Stomach (tissue), 9 donors: ENCODE measurements around the gene TSTD2. TPM values are rescaled to one million over a fixed set of nuclear protein-coding genes. Genes with fewer than 3 reads are reported as not detected.

Experiments
- DNase-seq, 2 donors: peaks; one replicate each; pipeline versions ENCODE4 v3.0.0 to v3.0.0-alpha.2; 2013 to 2019
- H3K27ac ChIP-seq, 5 donors: fragments of 200-600 bp in 4 of 5; sonication (generic) in 4 of 5; one replicate each; pipeline ENCODE4 v1.5.1; 2013 to 2019; ENCODE audit warnings: mild to moderate bottlenecking in 1 of 5, moderate library complexity in 1 of 5
- H3K27me3 ChIP-seq, 3 donors: fragments of 200-600 bp; sonication (generic); one replicate each; pipeline ENCODE4 v1.5.1; 2017 to 2019; ENCODE audit warnings: mixed run types in 1 of 3
- H3K36me3 ChIP-seq, 4 donors: fragments of 200-600 bp; sonication (generic); 1 replicate in 3 of 4; 2 replicates in 1 of 4; pipeline ENCODE4 v1.5.1; 2016 to 2019
- H3K4me1 ChIP-seq, 4 donors: fragments of 200-600 bp; sonication (generic); one replicate each; pipeline ENCODE4 v1.5.1; 2016 to 2019
- H3K4me3 ChIP-seq, 4 donors: fragments of 200-600 bp; sonication (generic) in 3 of 4; one replicate each; pipeline ENCODE4 v1.5.1; 2016 to 2019; ENCODE audit warnings: mild to moderate bottlenecking in 1 of 4
- H3K9me3 ChIP-seq, 4 donors: fragments of 200-600 bp; sonication (generic); one replicate each; pipeline ENCODE4 v1.5.1; 2016 to 2019
- EP300 ChIP-seq: sonication (generic); formaldehyde crosslinking; IDR thresholded peaks from one replicate; pipeline ENCODE4 v1.6.1; 2017; ENCODE audit warnings: antibody characterized with exemption
- POLR2A ChIP-seq, 4 donors: fragments of 450-650 bp; IDR thresholded peaks; one replicate each; pipeline ENCODE4 v1.6.1; 2016; ENCODE audit warnings: antibody characterized with exemption in 4 of 4, control low read depth in 2 of 4, mild to moderate bottlenecking in 1 of 4, moderate library complexity in 1 of 4
- POLR2AphosphoS5 ChIP-seq, 3 donors: sonication (generic); formaldehyde crosslinking; IDR thresholded peaks; one replicate each; pipeline ENCODE4 v1.6.1; 2016; ENCODE audit warnings: antibody characterized with exemption in 3 of 3
- WGBS, 5 donors: extraction: QIAGEN DNeasy Blood & Tissue Kit in 3 of 5; methylation state at CpG; one replicate each; pipeline versions ENCODE4 v1.1.5 to v1.1.7; 2013 to 2018; 5-methylcytosine and 5-hydroxymethylcytosine counted together
- intact Hi-C: fragments of 100-400 bp; cut with DNase I; formaldehyde crosslinking; loops from one replicate; pipeline ENCODE4 v1.15.1; 2023; ENCODE audit warnings: low total_unique reads
- polyA plus RNA-seq, 3 donors: library from polyadenylated mRNA; stranded (reverse); fragments of 200-250 nt; gene quantifications; one replicate each; pipeline ENCODE4 v1.2.3, GENCODE V29; 2013
- total RNA-seq, 5 donors: library from RNA; depleted of rRNA; stranded (reverse); fragments of >200 nt; gene quantifications; one replicate each; pipeline versions ENCODE4 v1.1.0 to v1.2.3, GENCODE V29; 2014 to 2016
- TF ChIP-seq, protein P1 (sequence below), 7 experiments: fragments of 450-650 bp in 4 of 7; fragments of 200-600 bp in 3 of 7; sonication (generic) in 3 of 7; IDR thresholded peaks; one replicate each; pipeline ENCODE4 v1.5.1; 2016 to 2019; ENCODE audit warnings: antibody characterized with exemption in 7 of 7, control low read depth in 2 of 7, mild to moderate bottlenecking in 1 of 7
- donor health status: healthy with polysubstance abuse.
- donor health status: Bipolar disorder and iron deficiency.
- donor health status: healthy.

Gene TSTD2
- total and polyA plus RNA-seq, 8 donors = 2.3 to 29.9 (median 12.3) TPM

DNA sequence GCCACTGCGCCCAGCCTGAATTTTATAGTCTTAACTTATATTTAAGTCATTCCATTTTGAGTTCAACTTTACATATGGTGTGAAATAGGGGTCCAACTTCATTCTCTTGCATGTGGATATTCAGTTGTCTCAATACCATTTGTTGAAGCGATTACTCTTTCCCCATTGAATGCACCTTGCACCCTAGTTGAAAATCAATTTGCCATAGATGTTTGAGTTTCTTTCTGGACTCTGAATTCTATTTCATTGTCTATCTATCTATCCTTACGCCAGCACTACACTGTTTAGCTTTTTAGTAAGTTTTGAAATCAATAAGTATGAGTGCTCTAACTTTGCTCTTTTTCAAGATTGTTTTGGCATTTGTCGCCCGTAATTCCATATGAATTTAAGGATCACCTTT lies 81.9 kb downstream of the TSTD2 start:
- WGBS, 5 donors = 95 to 99% (median 95%) methylated on average over 5 of the region's 5 CpGs
- H3K9me3 ChIP-seq = no peaks in the 10 kb centered on the region
- H3K4me1 ChIP-seq = peaks cover 4 to 9% (median 5%) of the 10 kb centered on the region in 4 donors
- H3K4me3 ChIP-seq = no peak overlapping the region
- no peaks in the 10 kb centered on the region for H3K27me3 ChIP-seq
- intact Hi-C loops = no loop called here
- H3K36me3 ChIP-seq = peaks cover 5 to 51% (median 40%) of the 10 kb centered on the region in 4 donors
- TF ChIP-seq, protein P1, sequence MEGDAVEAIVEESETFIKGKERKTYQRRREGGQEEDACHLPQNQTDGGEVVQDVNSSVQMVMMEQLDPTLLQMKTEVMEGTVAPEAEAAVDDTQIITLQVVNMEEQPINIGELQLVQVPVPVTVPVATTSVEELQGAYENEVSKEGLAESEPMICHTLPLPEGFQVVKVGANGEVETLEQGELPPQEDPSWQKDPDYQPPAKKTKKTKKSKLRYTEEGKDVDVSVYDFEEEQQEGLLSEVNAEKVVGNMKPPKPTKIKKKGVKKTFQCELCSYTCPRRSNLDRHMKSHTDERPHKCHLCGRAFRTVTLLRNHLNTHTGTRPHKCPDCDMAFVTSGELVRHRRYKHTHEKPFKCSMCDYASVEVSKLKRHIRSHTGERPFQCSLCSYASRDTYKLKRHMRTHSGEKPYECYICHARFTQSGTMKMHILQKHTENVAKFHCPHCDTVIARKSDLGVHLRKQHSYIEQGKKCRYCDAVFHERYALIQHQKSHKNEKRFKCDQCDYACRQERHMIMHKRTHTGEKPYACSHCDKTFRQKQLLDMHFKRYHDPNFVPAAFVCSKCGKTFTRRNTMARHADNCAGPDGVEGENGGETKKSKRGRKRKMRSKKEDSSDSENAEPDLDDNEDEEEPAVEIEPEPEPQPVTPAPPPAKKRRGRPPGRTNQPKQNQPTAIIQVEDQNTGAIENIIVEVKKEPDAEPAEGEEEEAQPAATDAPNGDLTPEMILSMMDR (IDR thresholded peaks at IDR 0.05) = no peak
- TF ChIP-seq EP300 (no peak), POLR2A (IDR thresholded peaks at IDR 0.05) (no peak), POLR2AphosphoS5 (IDR thresholded peaks at IDR 0.05) (no peak)
- no peak for DNase-seq
- H3K27ac ChIP-seq = no peak overlapping the region

DNA sequence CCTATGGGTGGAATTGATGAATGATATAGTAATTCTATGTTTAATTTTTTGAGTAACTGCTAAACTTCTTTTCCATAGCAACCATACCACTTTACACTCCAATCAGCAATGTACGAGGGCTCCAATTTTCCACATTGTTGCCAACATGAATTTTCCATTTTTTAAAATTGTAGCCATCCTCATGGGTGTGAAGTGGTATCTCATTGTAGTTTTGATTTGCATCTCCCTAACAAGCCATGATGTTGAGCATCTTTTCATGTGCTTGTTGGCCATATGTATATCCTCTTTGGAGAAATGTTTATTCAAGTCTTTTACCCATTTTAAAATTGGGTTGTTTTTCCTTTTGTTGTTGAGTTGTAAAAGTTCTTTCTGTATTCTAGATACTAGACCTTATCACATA lies 82.8 kb downstream of the TSTD2 start:
- Histone ChIP-seq H3K4me3 (no peak overlapping the region), H3K9me3 (no peaks in the 10 kb centered on the region), H3K27me3 (no peaks in the 10 kb centered on the region), H3K4me1 (no peaks in the 10 kb centered on the region), H3K27ac (no peak overlapping the region), H3K36me3 (peaks cover 5 to 52% (median 42%) of the 10 kb centered on the region in 4 donors)
- no peak for DNase-seq
- WGBS, 5 donors = 79 to 93% (median 89%) methylated on average over 1 of the region's 1 CpG
- intact Hi-C loops = no loop called here
- TF ChIP-seq, protein P1 (IDR thresholded peaks at IDR 0.05) = no peak
- no peak for TF ChIP-seq EP300
- TF ChIP-seq POLR2A (IDR thresholded peaks at IDR 0.05) = no peak
- no peak for TF ChIP-seq POLR2AphosphoS5 (IDR thresholded peaks at IDR 0.05)

Other genes starting within 250 kb of the TSTD2 start
- gene TDRD7, start 221.3 kb downstream of the TSTD2 start, total RNA-seq = 10 to 100 TPM in 3 of 5 donors, 1 to 10 TPM in 2; 4.7 to 20.1 (median 15.6) TPM
- gene TDRD7, start 221.3 kb downstream of the TSTD2 start, polyA plus RNA-seq = 1 to 10 TPM; 4.8 to 8.6 (median 5.3) TPM
- 10 to 100 TPM in 2 of 5 donors, 1 to 10 TPM in 3; 4.6 to 34.8 (median 9.6) TPM for gene TMOD1, start 131.7 kb downstream of the TSTD2 start, total RNA-seq
- 10 to 100 TPM in 2 of 3 donors, 1 to 10 TPM in 1; 4.9 to 13.0 (median 12.8) TPM for gene TMOD1, start 131.7 kb downstream of the TSTD2 start, polyA plus RNA-seq
- 10 to 100 TPM; 15.6 to 90.4 (median 37.5) TPM for gene NCBP1, start 453 bp upstream of the TSTD2 start, total RNA-seq
- gene NCBP1, start 453 bp upstream of the TSTD2 start, polyA plus RNA-seq = 1 to 10 TPM; 5.5 to 6.7 (median 6.3) TPM
- 10 to 100 TPM in 4 of 5 donors, 1 to 10 TPM in 1; 1.3 to 31.0 (median 25.7) TPM for gene XPA, start 64.0 kb upstream of the TSTD2 start, total RNA-seq
- 10 to 100 TPM; 21.6 to 26.6 (median 22.1) TPM for gene XPA, start 64.0 kb upstream of the TSTD2 start, polyA plus RNA-seq
- 1 to 10 TPM in 1 of 5 donors, not detected in 4; 8.0 TPM for gene FOXE1, start 219.9 kb upstream of the TSTD2 start, total RNA-seq
- 1 to 10 TPM in 1 of 3 donors, not detected in 2; 1.9 TPM for gene FOXE1, start 219.9 kb upstream of the TSTD2 start, polyA plus RNA-seq